Suprapubic skin (tissue), 4 donors: ENCODE measurements around the gene DMC1. TPM values are rescaled to one million over a fixed set of nuclear protein-coding genes. Genes with fewer than 3 reads are reported as not detected.

Experiments
- DNase-seq, 2 donors: peaks; one replicate each; pipeline ENCODE4 v3.0.0-alpha.2; 2019; ENCODE audit warnings: low spot score in 2 of 2
- H3K27ac ChIP-seq: fragments of 200-600 bp; sonication (generic); one replicate; pipeline ENCODE4 v1.5.1; 2019
- H3K27me3 ChIP-seq: fragments of 200-600 bp; sonication (generic); one replicate; pipeline ENCODE4 v1.5.1; 2019
- H3K36me3 ChIP-seq: fragments of 200-600 bp; sonication (generic); one replicate; pipeline ENCODE4 v1.5.1; 2019
- H3K4me1 ChIP-seq: fragments of 200-600 bp; sonication (generic); one replicate; pipeline ENCODE4 v1.5.1; 2019
- H3K4me3 ChIP-seq: fragments of 200-600 bp; sonication (generic); one replicate; pipeline ENCODE4 v1.5.1; 2019; ENCODE audit warnings: mild to moderate bottlenecking
- H3K9me3 ChIP-seq: fragments of 200-600 bp; sonication (generic); one replicate; pipeline ENCODE4 v1.5.1; 2019
- EP300 ChIP-seq: sonication (generic); formaldehyde crosslinking; IDR thresholded peaks from one replicate; pipeline ENCODE4 v1.6.1; 2017; ENCODE audit warnings: antibody characterized with exemption
- POLR2A ChIP-seq, 2 donors: fragments of 450-650 bp; IDR thresholded peaks; one replicate each; pipeline ENCODE4 v1.6.1; 2017; ENCODE audit warnings: antibody characterized with exemption in 2 of 2, mild to moderate bottlenecking in 2 of 2, moderate library complexity in 2 of 2
- POLR2AphosphoS5 ChIP-seq, 3 donors: sonication (generic); formaldehyde crosslinking; IDR thresholded peaks; one replicate each; pipeline ENCODE4 v1.6.1; 2017; ENCODE audit warnings: antibody characterized with exemption in 3 of 3
- WGBS: methylation state at CpG from one replicate; pipeline ENCODE4 v1.1.5; 2018; 5-methylcytosine and 5-hydroxymethylcytosine counted together
- total RNA-seq, 4 donors: library from RNA; depleted of rRNA; stranded (reverse); fragments of >200 nt; gene quantifications; one replicate each; pipeline ENCODE4 v1.1.0, GENCODE V29; 2016
- TF ChIP-seq, protein P1 (sequence below), 2 donors: fragments of 200-600 bp in 1 of 2; fragments of 450-650 bp in 1 of 2; sonication (generic) in 1 of 2; IDR thresholded peaks; one replicate each; pipeline ENCODE4 v1.5.1; 2016 to 2019; ENCODE audit warnings: antibody characterized with exemption in 2 of 2, mild to moderate bottlenecking in 1 of 2, moderate library complexity in 1 of 2

The DMC1 gene
- total RNA-seq, 4 donors from 2014 or later, result 0.25 to 19.0 (median 0.68) TPM

DNA sequence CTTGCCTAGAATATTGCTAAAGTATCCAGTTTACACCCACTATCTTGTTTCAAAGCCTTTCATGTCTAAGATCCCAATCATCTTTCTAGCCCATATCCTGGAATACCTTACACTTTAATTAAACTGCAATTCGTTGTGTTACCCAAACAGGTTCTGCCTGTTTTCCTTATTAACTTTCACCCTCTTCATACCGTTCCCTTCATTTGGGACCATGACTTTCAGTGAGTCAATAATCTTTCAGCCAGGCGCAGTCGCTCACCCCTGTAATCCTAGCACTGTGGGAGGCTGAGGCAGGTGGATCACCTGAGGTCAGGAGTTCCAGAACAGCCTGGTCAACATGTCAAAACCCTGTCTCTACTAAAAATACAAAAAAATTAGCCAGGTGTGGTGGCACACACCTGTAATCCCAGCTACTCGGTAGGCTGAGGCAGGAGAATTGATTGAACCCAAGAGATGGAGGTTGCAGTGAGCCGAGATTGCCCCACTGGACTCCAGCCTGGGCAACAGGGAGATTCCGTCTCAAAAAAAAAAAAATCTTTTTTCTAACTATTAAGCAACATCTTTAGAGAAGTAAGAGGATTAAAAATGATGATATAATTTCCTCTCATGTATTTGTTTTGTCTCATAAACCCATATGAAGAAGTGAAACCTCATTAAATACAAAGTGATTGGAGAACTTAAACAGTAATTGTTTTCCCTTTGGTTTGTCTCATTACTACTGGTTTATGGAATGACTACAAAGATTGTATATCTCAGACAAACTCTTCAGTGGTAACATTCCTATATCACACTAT is 20.7 kb downstream of the DMC1 start:
- no peak overlapping the region for H3K27ac ChIP-seq
- WGBS, result 68% methylated on average over 7 of the region's 7 CpGs
- H3K36me3 ChIP-seq, result no peaks in the 10 kb centered on the region
- H3K4me3 ChIP-seq, result no peak overlapping the region
- H3K4me1 ChIP-seq, result peaks cover 5% of the 10 kb centered on the region
- no peaks in the 10 kb centered on the region for H3K9me3 ChIP-seq
- TF ChIP-seq POLR2A (IDR thresholded peaks at IDR 0.05) (no peak), POLR2AphosphoS5 (IDR thresholded peaks at IDR 0.05) (no peak), EP300 (no peak)
- TF ChIP-seq, protein P1, sequence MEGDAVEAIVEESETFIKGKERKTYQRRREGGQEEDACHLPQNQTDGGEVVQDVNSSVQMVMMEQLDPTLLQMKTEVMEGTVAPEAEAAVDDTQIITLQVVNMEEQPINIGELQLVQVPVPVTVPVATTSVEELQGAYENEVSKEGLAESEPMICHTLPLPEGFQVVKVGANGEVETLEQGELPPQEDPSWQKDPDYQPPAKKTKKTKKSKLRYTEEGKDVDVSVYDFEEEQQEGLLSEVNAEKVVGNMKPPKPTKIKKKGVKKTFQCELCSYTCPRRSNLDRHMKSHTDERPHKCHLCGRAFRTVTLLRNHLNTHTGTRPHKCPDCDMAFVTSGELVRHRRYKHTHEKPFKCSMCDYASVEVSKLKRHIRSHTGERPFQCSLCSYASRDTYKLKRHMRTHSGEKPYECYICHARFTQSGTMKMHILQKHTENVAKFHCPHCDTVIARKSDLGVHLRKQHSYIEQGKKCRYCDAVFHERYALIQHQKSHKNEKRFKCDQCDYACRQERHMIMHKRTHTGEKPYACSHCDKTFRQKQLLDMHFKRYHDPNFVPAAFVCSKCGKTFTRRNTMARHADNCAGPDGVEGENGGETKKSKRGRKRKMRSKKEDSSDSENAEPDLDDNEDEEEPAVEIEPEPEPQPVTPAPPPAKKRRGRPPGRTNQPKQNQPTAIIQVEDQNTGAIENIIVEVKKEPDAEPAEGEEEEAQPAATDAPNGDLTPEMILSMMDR (IDR thresholded peaks at IDR 0.05), result no peak
- H3K27me3 ChIP-seq, result no peaks in the 10 kb centered on the region
- no peak for DNase-seq

DNA sequence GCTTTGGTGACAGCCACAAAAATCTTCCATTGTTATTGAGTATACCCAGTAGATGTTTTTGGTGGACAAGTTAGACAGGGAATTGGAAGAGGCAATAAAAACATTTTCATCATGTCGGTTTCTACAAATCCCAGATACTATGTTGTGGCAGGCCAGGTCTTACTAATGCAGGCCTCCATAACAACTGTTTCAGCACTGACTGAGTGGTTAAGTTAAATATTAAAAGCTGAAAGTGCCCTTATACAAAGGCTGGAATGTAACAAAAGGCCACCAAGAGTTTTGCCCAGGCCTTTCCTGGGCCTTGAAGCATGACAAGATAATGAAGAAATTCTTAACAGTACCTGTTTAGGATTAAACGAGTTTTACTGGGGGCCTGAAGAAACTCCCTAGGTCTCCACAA is 29.3 kb downstream of the DMC1 start:
- H3K9me3 ChIP-seq, result no peaks in the 10 kb centered on the region
- no peaks in the 10 kb centered on the region for H3K4me1 ChIP-seq
- no peak for DNase-seq
- no peak for TF ChIP-seq EP300
- TF ChIP-seq POLR2AphosphoS5 (IDR thresholded peaks at IDR 0.05), result no peak
- TF ChIP-seq, protein P1 (IDR thresholded peaks at IDR 0.05), result no peak
- TF ChIP-seq POLR2A (IDR thresholded peaks at IDR 0.05), result no peak
- 85% methylated on average over 2 of the region's 2 CpGs for WGBS
- no peak overlapping the region for H3K27ac ChIP-seq
- no peaks in the 10 kb centered on the region for H3K27me3 ChIP-seq
- H3K4me3 ChIP-seq, result no peak overlapping the region
- H3K36me3 ChIP-seq, result no peaks in the 10 kb centered on the region

DNA sequence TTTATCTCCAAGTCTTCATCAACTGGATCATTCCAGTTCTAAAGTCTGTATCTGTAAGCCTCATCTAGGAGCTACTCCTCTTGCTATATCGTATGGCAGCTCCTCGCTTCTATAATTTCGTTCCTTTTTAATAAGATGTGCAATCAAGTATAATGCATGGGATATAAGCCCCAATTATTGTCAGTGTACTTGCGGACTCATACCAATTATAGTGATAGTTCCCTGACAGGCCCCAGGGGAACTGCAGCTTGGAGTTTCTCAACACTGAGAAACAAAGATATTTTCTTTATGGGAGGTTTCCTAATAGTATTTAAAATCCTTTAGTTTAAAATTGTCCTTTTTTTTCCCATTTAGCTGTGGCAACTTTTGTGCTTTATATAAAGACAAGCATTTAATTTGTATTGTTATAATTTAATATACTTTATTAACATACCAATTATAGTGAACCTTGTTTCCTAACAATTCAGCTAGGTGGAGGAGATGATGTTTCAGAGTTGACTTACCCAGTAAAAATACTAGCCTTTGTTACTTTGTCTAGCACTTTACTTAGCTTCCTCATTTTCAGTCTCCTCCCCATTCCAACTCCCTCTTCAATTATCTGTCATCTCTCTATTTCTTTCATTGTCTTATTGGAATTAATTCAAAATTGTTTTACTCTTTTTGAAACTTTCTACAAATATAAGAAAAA is 38.6 kb downstream of the DMC1 start:
- Histone ChIP-seq H3K4me3 (no peak overlapping the region), H3K27me3 (no peaks in the 10 kb centered on the region), H3K4me1 (no peaks in the 10 kb centered on the region), H3K36me3 (no peaks in the 10 kb centered on the region), H3K9me3 (no peaks in the 10 kb centered on the region), H3K27ac (no peak overlapping the region)
- DNase-seq, result no peak
- 92% methylated on average over 4 of the region's 4 CpGs for WGBS
- TF ChIP-seq POLR2A (IDR thresholded peaks at IDR 0.05), result no peak
- no peak for TF ChIP-seq POLR2AphosphoS5 (IDR thresholded peaks at IDR 0.05)
- TF ChIP-seq EP300, result no peak
- TF ChIP-seq, protein P1 (IDR thresholded peaks at IDR 0.05), result no peak

DNA sequence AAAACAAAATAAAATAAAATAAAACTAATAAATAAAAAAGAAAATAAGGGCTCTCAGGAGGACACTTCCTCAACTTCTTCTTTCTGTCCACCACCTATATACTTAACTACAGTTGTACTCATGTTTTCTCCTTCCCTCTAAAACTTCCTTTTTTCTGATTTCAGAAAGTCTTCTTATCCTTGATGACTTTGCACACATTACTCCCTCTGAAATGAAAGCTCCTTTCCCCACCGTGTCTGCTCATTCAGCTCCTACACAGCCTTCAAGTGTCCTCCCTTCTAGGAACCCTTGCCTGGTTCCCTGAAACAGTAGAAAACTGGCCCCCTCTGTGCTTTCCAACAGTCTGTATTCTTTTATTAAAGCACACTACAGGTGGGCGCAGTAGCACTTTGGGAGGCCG is 45.6 kb downstream of the DMC1 start:
- WGBS, result 88% methylated on average over 3 of the region's 3 CpGs
- Histone ChIP-seq H3K4me3 (no peak overlapping the region), H3K9me3 (no peaks in the 10 kb centered on the region), H3K27me3 (no peaks in the 10 kb centered on the region), H3K4me1 (no peaks in the 10 kb centered on the region), H3K27ac (no peak overlapping the region), H3K36me3 (no peaks in the 10 kb centered on the region)
- no peak for TF ChIP-seq EP300
- no peak for TF ChIP-seq POLR2A (IDR thresholded peaks at IDR 0.05)
- TF ChIP-seq, protein P1 (IDR thresholded peaks at IDR 0.05), result no peak
- no peak for TF ChIP-seq POLR2AphosphoS5 (IDR thresholded peaks at IDR 0.05)
- DNase-seq, result no peak

DNA sequence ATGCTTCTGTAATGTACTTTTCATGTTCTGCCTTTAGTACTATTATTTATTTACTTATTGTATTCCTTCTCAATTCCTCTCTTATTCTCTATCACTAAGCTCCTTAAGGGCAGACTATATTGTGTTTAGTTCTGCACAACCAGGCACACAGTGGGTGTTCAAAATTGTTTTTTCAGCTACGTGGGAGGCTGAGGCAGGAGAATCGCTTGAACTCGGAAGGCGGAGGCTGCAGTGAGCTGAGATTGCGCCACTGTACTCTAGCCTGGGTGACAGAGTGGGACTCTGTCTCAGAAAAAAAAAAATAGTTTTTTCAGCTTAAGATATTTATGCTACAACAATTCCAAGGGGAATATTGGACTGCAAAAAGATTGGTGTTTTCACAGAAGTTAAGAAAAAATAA is 46.5 kb downstream of the DMC1 start:
- H3K4me3 ChIP-seq, result no peak overlapping the region
- no peaks in the 10 kb centered on the region for H3K36me3 ChIP-seq
- no peak overlapping the region for H3K27ac ChIP-seq
- no peaks in the 10 kb centered on the region for H3K9me3 ChIP-seq
- DNase-seq, result no peak
- H3K4me1 ChIP-seq, result no peaks in the 10 kb centered on the region
- 94% methylated on average over 5 of the region's 5 CpGs for WGBS
- TF ChIP-seq POLR2A (IDR thresholded peaks at IDR 0.05) (no peak), POLR2AphosphoS5 (IDR thresholded peaks at IDR 0.05) (no peak), EP300 (no peak)
- TF ChIP-seq, protein P1 (IDR thresholded peaks at IDR 0.05), result no peak
- no peaks in the 10 kb centered on the region for H3K27me3 ChIP-seq
